ENCODE results near the gene RMC1.

Gene RMC1

DNA sequence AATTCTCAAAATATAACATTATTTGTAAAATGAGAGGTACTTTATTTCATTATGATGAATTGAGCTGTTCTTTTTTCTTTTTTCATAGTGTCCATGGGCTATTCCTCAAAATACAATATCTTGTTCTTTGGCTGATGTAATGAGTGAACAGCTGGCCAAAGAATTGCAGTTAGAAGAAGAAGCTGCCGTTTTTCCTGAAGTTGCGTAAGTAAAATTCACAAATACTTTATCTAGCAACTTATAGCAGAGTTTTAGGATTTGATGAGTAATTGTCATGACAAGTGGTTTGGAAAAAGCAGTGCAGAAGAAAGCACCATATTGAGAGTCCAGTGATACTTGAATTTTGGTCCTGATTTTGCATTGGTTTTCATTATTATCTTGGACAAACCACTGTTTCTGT, 40.4 kb upstream of the RMC1 start:
- peaks cover 23% of the 10 kb centered on the region for H4K20me1 ChIP-seq (ENCODE audit: low read depth, low read length)
- peaks cover 36% of the 10 kb centered on the region for H3K36me3 ChIP-seq (ENCODE audit: low read length)
- H3K79me2 ChIP-seq (ENCODE audit: insufficient read depth, low read length): peaks cover 49% of the 10 kb centered on the region
- H3K9ac ChIP-seq (ENCODE audit: low read length): no peak overlapping the region
- H3K4me2 ChIP-seq (ENCODE audit: low read depth, low read length, poor library complexity, severe bottlenecking): no peak overlapping the region
- H3K27me3 ChIP-seq (ENCODE audit: low read length): no peaks in the 10 kb centered on the region
- H3F3A ChIP-seq (ENCODE audit: insufficient read depth): no peaks in the 10 kb centered on the region
- no peak overlapping the region for H2AFZ ChIP-seq (ENCODE audit: low read depth, low read length, severe bottlenecking)
- H3K27ac ChIP-seq (ENCODE audit: low read depth, low read length): no peak overlapping the region
- no peaks in the 10 kb centered on the region for H3K9me2 ChIP-seq (replicated peaks; ENCODE audit: insufficient read depth, low read length)
- H3K4me3 ChIP-seq (ENCODE audit: insufficient read depth, low read length, poor library complexity, severe bottlenecking): no peak overlapping the region
- no peak for TF ChIP-seq EZH2phosphoT487 (conservative IDR thresholded peaks at IDR 0.05; ENCODE audit: low read length)
- TF ChIP-seq, protein P1, sequence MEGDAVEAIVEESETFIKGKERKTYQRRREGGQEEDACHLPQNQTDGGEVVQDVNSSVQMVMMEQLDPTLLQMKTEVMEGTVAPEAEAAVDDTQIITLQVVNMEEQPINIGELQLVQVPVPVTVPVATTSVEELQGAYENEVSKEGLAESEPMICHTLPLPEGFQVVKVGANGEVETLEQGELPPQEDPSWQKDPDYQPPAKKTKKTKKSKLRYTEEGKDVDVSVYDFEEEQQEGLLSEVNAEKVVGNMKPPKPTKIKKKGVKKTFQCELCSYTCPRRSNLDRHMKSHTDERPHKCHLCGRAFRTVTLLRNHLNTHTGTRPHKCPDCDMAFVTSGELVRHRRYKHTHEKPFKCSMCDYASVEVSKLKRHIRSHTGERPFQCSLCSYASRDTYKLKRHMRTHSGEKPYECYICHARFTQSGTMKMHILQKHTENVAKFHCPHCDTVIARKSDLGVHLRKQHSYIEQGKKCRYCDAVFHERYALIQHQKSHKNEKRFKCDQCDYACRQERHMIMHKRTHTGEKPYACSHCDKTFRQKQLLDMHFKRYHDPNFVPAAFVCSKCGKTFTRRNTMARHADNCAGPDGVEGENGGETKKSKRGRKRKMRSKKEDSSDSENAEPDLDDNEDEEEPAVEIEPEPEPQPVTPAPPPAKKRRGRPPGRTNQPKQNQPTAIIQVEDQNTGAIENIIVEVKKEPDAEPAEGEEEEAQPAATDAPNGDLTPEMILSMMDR (IDR thresholded peaks at IDR 0.05; ENCODE audit: insufficient read depth, low read length, poor library complexity, severe bottlenecking): no peak
- H3K9me3 ChIP-seq (ENCODE audit: insufficient read depth, low read length): no peaks in the 10 kb centered on the region

DNA sequence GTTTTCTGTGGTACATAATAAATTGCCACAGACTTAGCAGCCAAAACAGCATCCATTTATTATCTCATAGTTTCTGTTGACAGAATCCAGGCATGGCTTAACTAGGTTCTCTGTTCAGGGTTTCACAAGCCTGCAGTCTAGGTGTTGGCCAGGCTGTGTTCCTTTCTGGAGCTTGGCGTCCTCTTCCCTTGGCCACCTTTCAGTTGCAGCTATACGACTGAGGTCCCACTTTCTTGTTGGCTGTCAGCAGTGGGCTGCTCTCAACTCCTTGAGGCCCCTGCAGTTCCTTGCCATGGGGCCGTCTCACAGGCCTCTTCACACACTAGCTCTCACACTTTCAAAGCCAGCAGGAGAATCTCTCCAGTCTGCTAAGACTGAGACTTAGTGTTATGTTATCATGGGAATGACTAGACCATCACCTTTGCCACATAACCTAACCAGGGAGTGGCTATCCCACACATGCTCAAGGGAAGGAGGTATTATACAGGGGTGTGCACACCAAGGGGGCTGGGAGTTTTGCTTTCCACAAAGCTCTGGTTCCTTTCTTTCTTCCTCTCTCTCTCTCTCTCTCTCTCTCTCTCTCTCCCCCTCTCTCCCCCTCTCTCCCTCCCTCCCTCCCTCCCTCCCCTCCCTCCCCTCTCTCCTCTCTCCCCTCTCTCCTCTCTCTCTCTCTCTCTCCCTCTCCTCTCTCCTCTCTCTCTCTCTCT, 34.4 kb upstream of the RMC1 start:
- TF ChIP-seq, protein P1 (IDR thresholded peaks at IDR 0.05; ENCODE audit: insufficient read depth, low read length, poor library complexity, severe bottlenecking): no peak
- TF ChIP-seq EZH2phosphoT487 (conservative IDR thresholded peaks at IDR 0.05; ENCODE audit: low read length): no peak
- Histone ChIP-seq H3K9ac (ENCODE audit: low read length) (no peak overlapping the region), H4K20me1 (ENCODE audit: low read depth, low read length) (no peaks in the 10 kb centered on the region), H3K36me3 (ENCODE audit: low read length) (peaks cover 59% of the 10 kb centered on the region), H3K27ac (ENCODE audit: low read depth, low read length) (no peak overlapping the region), H3K9me3 (ENCODE audit: insufficient read depth, low read length) (no peaks in the 10 kb centered on the region), H3K79me2 (ENCODE audit: insufficient read depth, low read length) (no peaks in the 10 kb centered on the region), H3K4me3 (ENCODE audit: insufficient read depth, low read length, poor library complexity, severe bottlenecking) (no peak overlapping the region), H2AFZ (ENCODE audit: low read depth, low read length, severe bottlenecking) (no peak overlapping the region), H3F3A (ENCODE audit: insufficient read depth) (0 out of 2 replicates have a peak, but pooled peaks cover 4% of the 10 kb centered on the region), H3K9me2 (replicated peaks; ENCODE audit: insufficient read depth, low read length) (no peaks in the 10 kb centered on the region), H3K4me2 (ENCODE audit: low read depth, low read length, poor library complexity, severe bottlenecking) (no peak overlapping the region), H3K27me3 (ENCODE audit: low read length) (no peaks in the 10 kb centered on the region)

DNA sequence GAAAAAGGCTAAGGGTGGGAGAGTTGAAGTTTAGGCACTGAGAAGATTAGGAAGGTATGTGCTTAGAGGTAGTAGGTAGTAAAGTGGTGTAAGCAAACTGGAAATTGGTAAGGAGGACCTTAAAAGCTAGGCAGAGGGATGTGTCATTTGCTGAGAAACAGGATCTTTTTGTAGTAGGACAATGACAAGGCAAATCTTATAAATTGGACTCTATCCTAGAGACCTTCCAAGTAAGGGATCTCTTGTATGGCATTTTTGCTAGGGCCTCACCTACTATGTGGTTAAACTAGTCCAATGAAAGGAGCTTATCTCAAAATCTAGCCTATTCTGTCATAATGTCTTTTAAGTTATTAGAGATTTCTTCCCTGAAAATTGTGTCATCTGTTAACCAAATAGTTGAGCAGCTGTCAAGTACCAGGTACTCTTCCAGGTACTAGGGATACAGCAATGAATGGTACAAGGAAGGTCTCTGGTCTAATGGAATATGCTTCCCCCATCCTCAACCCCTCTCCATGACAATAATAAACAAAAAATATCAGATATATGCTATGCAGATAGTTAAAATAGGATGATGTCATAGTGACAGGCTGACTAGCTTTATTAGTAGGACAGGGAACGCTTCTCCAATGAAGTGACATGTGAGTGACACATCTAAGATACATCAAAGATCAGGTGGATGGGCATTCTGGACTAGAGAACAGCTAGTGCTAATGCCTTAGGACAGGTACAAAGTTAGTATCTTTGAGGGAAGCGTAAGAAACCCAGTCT, 32.5 kb upstream of the RMC1 start:
- TF ChIP-seq, protein P1 (IDR thresholded peaks at IDR 0.05; ENCODE audit: insufficient read depth, low read length, poor library complexity, severe bottlenecking): no peak
- no peak for TF ChIP-seq EZH2phosphoT487 (conservative IDR thresholded peaks at IDR 0.05; ENCODE audit: low read length)
- H3K36me3 ChIP-seq (ENCODE audit: low read length): peaks cover 56% of the 10 kb centered on the region
- H3K9ac ChIP-seq (ENCODE audit: low read length): no peak overlapping the region
- H3K79me2 ChIP-seq (ENCODE audit: insufficient read depth, low read length): no peaks in the 10 kb centered on the region
- no peak overlapping the region for H2AFZ ChIP-seq (ENCODE audit: low read depth, low read length, severe bottlenecking)
- H3K27ac ChIP-seq (ENCODE audit: low read depth, low read length): no peak overlapping the region
- 0 out of 2 replicates have a peak, but pooled peaks cover 4% of the 10 kb centered on the region for H3F3A ChIP-seq (ENCODE audit: insufficient read depth)
- no peaks in the 10 kb centered on the region for H4K20me1 ChIP-seq (ENCODE audit: low read depth, low read length)
- H3K4me2 ChIP-seq (ENCODE audit: low read depth, low read length, poor library complexity, severe bottlenecking): no peak overlapping the region
- no peaks in the 10 kb centered on the region for H3K27me3 ChIP-seq (ENCODE audit: low read length)
- H3K9me3 ChIP-seq (ENCODE audit: insufficient read depth, low read length): no peaks in the 10 kb centered on the region
- H3K4me3 ChIP-seq (ENCODE audit: insufficient read depth, low read length, poor library complexity, severe bottlenecking): no peak overlapping the region
- no peaks in the 10 kb centered on the region for H3K9me2 ChIP-seq (replicated peaks; ENCODE audit: insufficient read depth, low read length)
